Germinal center (tissue), 1 donor: ENCODE measurements around the gene ASIC4.

Source experiments
- DNase-seq: peaks from one replicate; pipeline ENCODE4 v3.0.0; 2012; ENCODE audit warnings: mixed read lengths, low spot score

Gene ASIC4

GRCh38 chr2:219536425-219536824 lies 22.1 kb downstream of the ASIC4 start:
- DNase-seq = no peak

- no peak for DNase-seq
Measured at GRCh38 chr2:219536967-219537366, 22.7 kb downstream of the ASIC4 start.

- no peak for DNase-seq
Measured at GRCh38 chr2:219537657-219538488, 23.6 kb downstream of the ASIC4 start.

- DNase-seq = no peak
Measured at GRCh38 chr2:219538504-219538951, 24.2 kb downstream of the ASIC4 start.

GRCh38 chr2:219538956-219539788 lies 24.9 kb downstream of the ASIC4 start:
- DNase-seq = no peak

GRCh38 chr2:219539926-219540678 lies 25.8 kb downstream of the ASIC4 start:
- DNase-seq = no peak

- no peak for DNase-seq
Measured at GRCh38 chr2:219540784-219541504, 26.7 kb downstream of the ASIC4 start.

- DNase-seq = peak; percentile 89
Measured at GRCh38 chr2:219541611-219542180, 27.4 kb downstream of the ASIC4 start.

- DNase-seq = peak; percentile 37
Measured at GRCh38 chr2:219542931-219543595, 28.8 kb downstream of the ASIC4 start.

GRCh38 chr2:219543596-219544358 lies 29.5 kb downstream of the ASIC4 start, which contains the start of the genes CHPF and TMEM198:
Gene CHPF, minus strand, starts transcription at chr2:219543809. Its CDS starts 271 bp downstream, at chr2:219543538.
Gene TMEM198, plus strand, starts transcription at chr2:219544028. Its CDS starts 700 bp downstream, at chr2:219544728.
- peak; percentile 96 for DNase-seq

- no peak for DNase-seq
Measured at GRCh38 chr2:219544567-219544966, 30.3 kb downstream of the ASIC4 start.

- DNase-seq = no peak
Measured at GRCh38 chr2:219545295-219545942, 31.1 kb downstream of the ASIC4 start.

GRCh38 chr2:219545943-219546352 lies 31.7 kb downstream of the ASIC4 start:
- DNase-seq = no peak

- DNase-seq = no peak
Measured at GRCh38 chr2:219547621-219548020, 33.3 kb downstream of the ASIC4 start.

GRCh38 chr2:219548990-219549389 lies 34.7 kb downstream of the ASIC4 start:
- no peak for DNase-seq

GRCh38 chr2:219549619-219550018 lies 35.3 kb downstream of the ASIC4 start:
- no peak for DNase-seq

GRCh38 chr2:219551441-219552381 lies 37.4 kb downstream of the ASIC4 start:
- DNase-seq = peak; percentile 22
